ENCODE results near the gene HCFC1R1. TPM values are rescaled to one million over a fixed set of nuclear protein-coding genes. Genes with fewer than 3 reads are reported as not detected.

The HCFC1R1 gene
- total RNA-seq, 1 donor from 2014 or later = 47.0 TPM

DNA sequence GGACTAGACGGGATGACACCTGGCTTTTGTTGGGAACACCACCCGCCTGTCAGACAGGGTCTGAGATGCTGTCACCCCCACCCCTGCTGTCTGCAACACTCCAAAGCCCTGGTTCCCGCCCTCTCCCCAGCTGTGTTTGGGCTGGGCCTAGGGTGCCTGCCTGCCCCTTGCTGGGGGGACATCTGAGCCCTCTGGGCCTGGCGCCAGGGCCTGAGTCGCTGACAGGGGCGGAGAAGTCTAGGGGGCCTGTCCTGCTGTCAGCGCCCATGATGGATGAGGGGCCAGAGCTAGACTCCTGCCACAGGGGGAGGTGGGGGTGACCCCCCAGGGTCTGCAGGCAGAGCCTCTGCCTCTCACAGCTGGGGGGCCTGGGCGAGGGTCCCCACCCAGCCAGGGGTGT is 35.9 kb downstream of the HCFC1R1 start:
- DNase-seq (ENCODE audit: low read depth) (no peak), FAIRE-seq (no peak)
- no peaks in the 10 kb centered on the region for H3K36me3 ChIP-seq (ENCODE audit: insufficient read depth, low read length)
- no peaks in the 10 kb centered on the region for H3K9me3 ChIP-seq (ENCODE audit: insufficient read depth, low read depth, low read length)
- no peak overlapping the region for H3K4me3 Mint-ChIP-seq (ENCODE audit: unreplicated experiment)
- TF ChIP-seq, protein P1, sequence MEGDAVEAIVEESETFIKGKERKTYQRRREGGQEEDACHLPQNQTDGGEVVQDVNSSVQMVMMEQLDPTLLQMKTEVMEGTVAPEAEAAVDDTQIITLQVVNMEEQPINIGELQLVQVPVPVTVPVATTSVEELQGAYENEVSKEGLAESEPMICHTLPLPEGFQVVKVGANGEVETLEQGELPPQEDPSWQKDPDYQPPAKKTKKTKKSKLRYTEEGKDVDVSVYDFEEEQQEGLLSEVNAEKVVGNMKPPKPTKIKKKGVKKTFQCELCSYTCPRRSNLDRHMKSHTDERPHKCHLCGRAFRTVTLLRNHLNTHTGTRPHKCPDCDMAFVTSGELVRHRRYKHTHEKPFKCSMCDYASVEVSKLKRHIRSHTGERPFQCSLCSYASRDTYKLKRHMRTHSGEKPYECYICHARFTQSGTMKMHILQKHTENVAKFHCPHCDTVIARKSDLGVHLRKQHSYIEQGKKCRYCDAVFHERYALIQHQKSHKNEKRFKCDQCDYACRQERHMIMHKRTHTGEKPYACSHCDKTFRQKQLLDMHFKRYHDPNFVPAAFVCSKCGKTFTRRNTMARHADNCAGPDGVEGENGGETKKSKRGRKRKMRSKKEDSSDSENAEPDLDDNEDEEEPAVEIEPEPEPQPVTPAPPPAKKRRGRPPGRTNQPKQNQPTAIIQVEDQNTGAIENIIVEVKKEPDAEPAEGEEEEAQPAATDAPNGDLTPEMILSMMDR (IDR thresholded peaks at IDR 0.05; ENCODE audit: insufficient read depth, low read depth, low read length) = no peak
- TF ChIP-seq EZH2 (IDR thresholded peaks at IDR 0.05; ENCODE audit: insufficient read depth, low read length) = no peak
- no peak overlapping the region for H3K4me2 ChIP-seq (ENCODE audit: low read length)
- peaks cover 22% of the 10 kb centered on the region for H3K27me3 Mint-ChIP-seq (ENCODE audit: low read depth, unreplicated experiment)
- no peaks in the 10 kb centered on the region for H3K9me3 Mint-ChIP-seq (ENCODE audit: unreplicated experiment)
- H2AFZ ChIP-seq (ENCODE audit: low read depth, low read length) = no peak overlapping the region
- no peaks in the 10 kb centered on the region for H3K4me1 ChIP-seq (ENCODE audit: insufficient read depth, low read length)
- no peak overlapping the region for H3K4me3 ChIP-seq (ENCODE audit: insufficient read depth, low read depth, low read length)
- no peak overlapping the region for H3K27ac ChIP-seq (ENCODE audit: low read depth, low read length)
- no peak overlapping the region for H3K9ac ChIP-seq (ENCODE audit: low read length)
- H4K20me1 ChIP-seq (ENCODE audit: insufficient read depth, low read length) = no peaks in the 10 kb centered on the region
- no peaks in the 10 kb centered on the region for H3K36me3 Mint-ChIP-seq (ENCODE audit: low read depth, unreplicated experiment)
- H3K27me3 ChIP-seq (ENCODE audit: insufficient read depth, low read length) = peaks cover 6% of the 10 kb centered on the region
- H3K27ac Mint-ChIP-seq (ENCODE audit: unreplicated experiment) = no peak overlapping the region
- H3K79me2 ChIP-seq (ENCODE audit: insufficient read depth, low read length) = no peaks in the 10 kb centered on the region
- H3K4me1 Mint-ChIP-seq (ENCODE audit: low read depth, unreplicated experiment) = peaks cover 1% of the 10 kb centered on the region

- H3K27me3 Mint-ChIP-seq (ENCODE audit: low read depth, unreplicated experiment) = peaks cover 21% of the 10 kb centered on the region
- no peak overlapping the region for H3K4me3 ChIP-seq (ENCODE audit: insufficient read depth, low read depth, low read length)
- peaks cover 6% of the 10 kb centered on the region for H3K27me3 ChIP-seq (ENCODE audit: insufficient read depth, low read length)
- H3K27ac ChIP-seq (ENCODE audit: low read depth, low read length) = no peak overlapping the region
- no peak overlapping the region for H2AFZ ChIP-seq (ENCODE audit: low read depth, low read length)
- FAIRE-seq (no peak), DNase-seq (ENCODE audit: low read depth) (no peak)
- no peak overlapping the region for H3K4me3 Mint-ChIP-seq (ENCODE audit: unreplicated experiment)
- no peaks in the 10 kb centered on the region for H3K36me3 ChIP-seq (ENCODE audit: insufficient read depth, low read length)
- no peaks in the 10 kb centered on the region for H3K9me3 ChIP-seq (ENCODE audit: insufficient read depth, low read depth, low read length)
- H4K20me1 ChIP-seq (ENCODE audit: insufficient read depth, low read length) = no peaks in the 10 kb centered on the region
- peaks cover 1% of the 10 kb centered on the region for H3K4me1 Mint-ChIP-seq (ENCODE audit: low read depth, unreplicated experiment)
- no peaks in the 10 kb centered on the region for H3K9me3 Mint-ChIP-seq (ENCODE audit: unreplicated experiment)
- no peaks in the 10 kb centered on the region for H3K36me3 Mint-ChIP-seq (ENCODE audit: low read depth, unreplicated experiment)
- TF ChIP-seq, protein P1 (IDR thresholded peaks at IDR 0.05; ENCODE audit: insufficient read depth, low read depth, low read length) = no peak
- no peak for TF ChIP-seq EZH2 (IDR thresholded peaks at IDR 0.05; ENCODE audit: insufficient read depth, low read length)
- no peaks in the 10 kb centered on the region for H3K4me1 ChIP-seq (ENCODE audit: insufficient read depth, low read length)
- H3K27ac Mint-ChIP-seq (ENCODE audit: unreplicated experiment) = no peak overlapping the region
- H3K4me2 ChIP-seq (ENCODE audit: low read length) = no peak overlapping the region
- H3K9ac ChIP-seq (ENCODE audit: low read length) = no peak overlapping the region
- no peaks in the 10 kb centered on the region for H3K79me2 ChIP-seq (ENCODE audit: insufficient read depth, low read length)
Observed at GRCh38 chr16:2987286-2987685, 36.5 kb downstream of the HCFC1R1 start.

DNA sequence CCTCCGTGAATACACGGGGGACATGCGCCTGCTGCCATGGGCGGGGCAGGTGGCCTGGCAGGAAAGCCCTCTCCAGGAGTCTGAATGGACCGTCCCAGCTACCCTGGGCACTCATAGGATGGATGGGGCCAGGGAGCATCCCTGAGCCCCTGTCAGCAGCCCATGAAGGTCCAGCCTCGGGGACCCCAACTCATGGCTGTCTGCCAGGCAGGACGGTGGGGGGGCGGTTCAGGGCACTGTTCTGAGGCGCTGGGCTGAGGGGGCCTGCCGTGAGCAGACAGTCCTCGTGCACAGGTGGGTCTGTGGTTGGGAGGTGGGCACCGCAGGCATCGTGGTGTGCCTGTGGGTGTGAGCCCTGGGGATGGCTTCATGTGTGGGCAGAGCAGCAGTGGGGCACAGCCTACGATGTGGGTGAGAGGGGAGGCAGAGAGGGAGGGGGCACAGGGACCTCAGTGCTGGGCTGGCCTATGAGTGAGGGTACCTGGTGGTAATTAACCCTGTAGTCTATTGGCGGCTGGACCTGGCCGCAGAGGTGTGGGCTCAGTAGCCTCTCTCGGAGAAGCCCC is 37.0 kb downstream of the HCFC1R1 start:
- no peak for TF ChIP-seq EZH2 (IDR thresholded peaks at IDR 0.05; ENCODE audit: insufficient read depth, low read length)
- TF ChIP-seq, protein P1 (IDR thresholded peaks at IDR 0.05; ENCODE audit: insufficient read depth, low read depth, low read length) = no peak
- Histone ChIP-seq H3K4me3 (ENCODE audit: insufficient read depth, low read depth, low read length) (no peak overlapping the region), H3K9ac (ENCODE audit: low read length) (no peak overlapping the region), H3K36me3 (ENCODE audit: insufficient read depth, low read length) (no peaks in the 10 kb centered on the region), H3K79me2 (ENCODE audit: insufficient read depth, low read length) (no peaks in the 10 kb centered on the region), H3K9me3 (ENCODE audit: insufficient read depth, low read depth, low read length) (no peaks in the 10 kb centered on the region), H3K4me2 (ENCODE audit: low read length) (no peak overlapping the region), H3K27ac (ENCODE audit: low read depth, low read length) (no peak overlapping the region), H4K20me1 (ENCODE audit: insufficient read depth, low read length) (no peaks in the 10 kb centered on the region), H2AFZ (ENCODE audit: low read depth, low read length) (no peak overlapping the region), H3K27me3 (ENCODE audit: insufficient read depth, low read length) (peaks cover 6% of the 10 kb centered on the region), H3K4me1 (ENCODE audit: insufficient read depth, low read length) (no peaks in the 10 kb centered on the region)
- Mint-ChIP-seq H3K4me3 (ENCODE audit: unreplicated experiment) (no peak overlapping the region), H3K27ac (ENCODE audit: unreplicated experiment) (no peak overlapping the region), H3K9me3 (ENCODE audit: unreplicated experiment) (no peaks in the 10 kb centered on the region), H3K4me1 (ENCODE audit: low read depth, unreplicated experiment) (peaks cover 2% of the 10 kb centered on the region), H3K36me3 (ENCODE audit: low read depth, unreplicated experiment) (no peaks in the 10 kb centered on the region), H3K27me3 (ENCODE audit: low read depth, unreplicated experiment) (peaks cover 17% of the 10 kb centered on the region)
- no peak for DNase-seq (ENCODE audit: low read depth)
- no peak for FAIRE-seq
